Natural killer cell treated with Interleukin-12 subunit alpha and Interleukin-12 subunit beta and Interleukin-15 and Interleukin-18, amount 100 ng/mL, for 72 hours (primary cell): ENCODE measurements around the gene E2F4. TPM values are rescaled to one million over a fixed set of nuclear protein-coding genes. Genes with fewer than 3 reads are reported as not detected.

Source experiments
- ATAC-seq, 2 donors: fragments of 150-1000 bp; cut with Tn5 transposase in 1 of 2; sonication (Bioruptor Pico), chemical (Tn5 transposase) in 1 of 2; 2 replicates each; pipeline ENCODE4 v1.10.0; 2021
- DNase-seq: peaks from one replicate; pipeline ENCODE4 v3.0.0; 2022; ENCODE audit warnings: low spot score
- H3K27ac Mint-ChIP-seq, 2 donors: 1 replicate in 1 of 2; 2 replicates in 1 of 2; pipeline ENCODE4 v1.8.0; 2022; ENCODE audit warnings: mixed read lengths in 2 of 2, mild to moderate bottlenecking in 1 of 2, moderate library complexity in 1 of 2
- H3K27me3 Mint-ChIP-seq, 2 donors: 1 replicate in 1 of 2; 2 replicates in 1 of 2; pipeline ENCODE4 v1.8.0; 2022; ENCODE audit warnings: mixed read lengths in 2 of 2
- H3K36me3 Mint-ChIP-seq: one replicate; pipeline ENCODE4 v1.8.0; 2022; ENCODE audit warnings: mixed read lengths
- H3K4me1 Mint-ChIP-seq, 2 donors: 1 replicate in 1 of 2; 2 replicates in 1 of 2; pipeline ENCODE4 v1.8.0; 2022; ENCODE audit warnings: low read depth in 2 of 2, mixed read lengths in 2 of 2, mild to moderate bottlenecking in 1 of 2
- H3K4me3 Mint-ChIP-seq: one replicate; pipeline ENCODE4 v1.8.0; 2022; ENCODE audit warnings: mixed read lengths
- H3K9me3 Mint-ChIP-seq: 2 replicates; pipeline ENCODE4 v1.8.0; 2022; ENCODE audit warnings: mixed read lengths
- total RNA-seq, 2 donors: library from RNA; stranded (reverse); gene quantifications; one replicate each; pipeline ENCODE4 v1.2.3, GENCODE V29; 2022

The E2F4 gene
- total RNA-seq, 2 donors from 2014 or later: 110 to 188 TPM

- no peaks in the 10 kb centered on the region for H3K27me3 Mint-ChIP-seq
- peak overlapping the region; percentile 35 to 51 for H3K27ac Mint-ChIP-seq
- H3K4me3 Mint-ChIP-seq: peak overlapping the region; percentile 17
- ATAC-seq: no peak
- H3K36me3 Mint-ChIP-seq: peaks cover 17% of the 10 kb centered on the region
- peaks cover 39 to 42% of the 10 kb centered on the region in 2 donors for H3K4me1 Mint-ChIP-seq
- DNase-seq: no peak
- no peaks in the 10 kb centered on the region for H3K9me3 Mint-ChIP-seq
Observed at GRCh38 chr16:67195676-67196075, 3.7 kb downstream of the E2F4 start.

- Mint-ChIP-seq H3K36me3 (peaks cover 17% of the 10 kb centered on the region), H3K27ac (peak overlapping the region in 1 of 2 donors; percentile 51)
Observed at GRCh38 chr16:67196881-67197280, 4.9 kb downstream of the E2F4 start.

DNA sequence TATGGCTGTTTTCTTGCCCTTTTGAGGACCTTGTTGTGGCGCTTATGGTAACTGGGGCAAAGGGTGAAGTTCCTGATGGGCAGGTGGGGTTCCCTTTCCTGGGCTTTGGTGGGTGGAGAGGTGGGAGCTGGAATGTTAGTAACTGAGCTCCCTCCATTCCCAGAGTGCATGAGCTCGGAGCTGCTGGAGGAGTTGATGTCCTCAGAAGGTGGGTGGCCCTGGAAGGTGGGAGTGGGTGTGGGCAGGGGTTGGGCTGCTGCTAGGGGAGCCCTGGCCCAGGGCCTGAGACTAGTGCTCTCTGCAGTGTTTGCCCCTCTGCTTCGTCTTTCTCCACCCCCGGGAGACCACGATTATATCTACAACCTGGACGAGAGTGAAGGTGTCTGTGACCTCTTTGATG, 5.7 kb downstream of the E2F4 start:
- Mint-ChIP-seq H3K27ac (no peak overlapping the region), H3K27me3 (no peaks in the 10 kb centered on the region), H3K36me3 (peaks cover 17% of the 10 kb centered on the region), H3K4me3 (no peak overlapping the region), H3K9me3 (no peaks in the 10 kb centered on the region), H3K4me1 (peaks cover 28 to 29% of the 10 kb centered on the region in 2 donors)
- DNase-seq: no peak
- ATAC-seq: no peak

More at GRCh38 chr16:67196881-67197280, 4.9 kb downstream of the E2F4 start:
- DNase-seq (no peak), ATAC-seq (no peak)
- Mint-ChIP-seq H3K27me3 (no peaks in the 10 kb centered on the region), H3K4me1 (peaks cover 32 to 34% of the 10 kb centered on the region in 2 donors), H3K4me3 (peak overlapping the region; percentile 11), H3K9me3 (no peaks in the 10 kb centered on the region)

DNA sequence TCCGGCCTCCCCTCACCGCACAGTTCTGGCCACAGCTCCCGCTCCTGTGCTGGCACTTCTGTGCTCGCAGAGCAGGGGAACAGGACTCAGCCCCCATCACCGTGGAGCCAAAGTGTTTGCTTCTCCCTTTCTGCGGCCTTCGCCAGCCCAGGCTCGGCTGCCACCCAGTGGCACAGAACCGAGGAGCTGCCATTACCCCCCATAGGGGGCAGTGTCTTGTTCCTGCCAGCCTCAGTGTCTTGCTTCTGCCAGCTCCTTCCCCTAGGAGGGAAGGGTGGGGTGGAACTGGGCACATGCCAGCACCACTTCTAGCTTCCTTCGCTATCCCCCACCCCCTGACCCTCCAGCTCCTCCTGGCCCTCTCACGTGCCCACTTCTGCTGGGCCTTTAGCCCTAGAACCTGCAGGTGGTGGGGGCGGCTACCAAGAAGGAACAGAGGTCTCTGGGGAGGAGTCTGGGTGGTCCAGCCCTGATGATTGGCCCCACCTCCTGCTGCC, 6.3 kb downstream of the E2F4 start:
- peaks cover 17% of the 10 kb centered on the region for H3K36me3 Mint-ChIP-seq
- DNase-seq: no peak
- no peak overlapping the region for H3K4me3 Mint-ChIP-seq
- H3K4me1 Mint-ChIP-seq: peaks cover 25 to 27% of the 10 kb centered on the region in 2 donors
- ATAC-seq: no peak
- no peaks in the 10 kb centered on the region for H3K9me3 Mint-ChIP-seq
- H3K27ac Mint-ChIP-seq: no peak overlapping the region
- H3K27me3 Mint-ChIP-seq: no peaks in the 10 kb centered on the region

GRCh38 chr16:67199011-67199807, 7.3 kb downstream of the E2F4 start, which contains the start of gene ELMO3:
Gene ELMO3 (plus strand): TSS chr16:67199131. CDS start chr16:67199327, 196 bp downstream.
- Mint-ChIP-seq H3K36me3 (peaks cover 17% of the 10 kb centered on the region), H3K9me3 (no peaks in the 10 kb centered on the region), H3K27ac (no peak within 1 kb of the TSS), H3K27me3 (no peaks in the 10 kb centered on the region), H3K4me3 (no peak within 1 kb of the TSS), H3K4me1 (peaks cover 15 to 18% of the 10 kb centered on the region in 2 donors)
- DNase-seq: no peak
- ATAC-seq: no peak

- Mint-ChIP-seq H3K4me1 (peaks cover 15 to 18% of the 10 kb centered on the region in 2 donors), H3K36me3 (peaks cover 17% of the 10 kb centered on the region), H3K27me3 (no peaks in the 10 kb centered on the region), H3K9me3 (no peaks in the 10 kb centered on the region), H3K4me3 (no peak overlapping the region), H3K27ac (no peak overlapping the region)
- ATAC-seq: no peak
- DNase-seq: no peak
Observed at GRCh38 chr16:67199808-67200198, 7.8 kb downstream of the E2F4 start.

- H3K27me3 Mint-ChIP-seq: no peaks in the 10 kb centered on the region
- peaks cover 16% of the 10 kb centered on the region for H3K36me3 Mint-ChIP-seq
- no peak overlapping the region for H3K27ac Mint-ChIP-seq
- peaks cover 15 to 17% of the 10 kb centered on the region in 2 donors for H3K4me1 Mint-ChIP-seq
- no peaks in the 10 kb centered on the region for H3K9me3 Mint-ChIP-seq
- H3K4me3 Mint-ChIP-seq: no peak overlapping the region
- DNase-seq: no peak
- ATAC-seq: peak in 1 of 2 donors; percentile 5
Observed at GRCh38 chr16:67200491-67200890, 8.5 kb downstream of the E2F4 start.

GRCh38 chr16:67201411-67202345, 9.7 kb downstream of the E2F4 start:
- H3K4me1 Mint-ChIP-seq: peaks cover 5 to 8% of the 10 kb centered on the region in 2 donors
- H3K9me3 Mint-ChIP-seq: no peaks in the 10 kb centered on the region
- H3K4me3 Mint-ChIP-seq: no peak overlapping the region
- no peak for ATAC-seq
- H3K27me3 Mint-ChIP-seq: no peaks in the 10 kb centered on the region
- H3K36me3 Mint-ChIP-seq: peaks cover 4% of the 10 kb centered on the region
- DNase-seq: no peak
- H3K27ac Mint-ChIP-seq: no peak overlapping the region

DNA sequence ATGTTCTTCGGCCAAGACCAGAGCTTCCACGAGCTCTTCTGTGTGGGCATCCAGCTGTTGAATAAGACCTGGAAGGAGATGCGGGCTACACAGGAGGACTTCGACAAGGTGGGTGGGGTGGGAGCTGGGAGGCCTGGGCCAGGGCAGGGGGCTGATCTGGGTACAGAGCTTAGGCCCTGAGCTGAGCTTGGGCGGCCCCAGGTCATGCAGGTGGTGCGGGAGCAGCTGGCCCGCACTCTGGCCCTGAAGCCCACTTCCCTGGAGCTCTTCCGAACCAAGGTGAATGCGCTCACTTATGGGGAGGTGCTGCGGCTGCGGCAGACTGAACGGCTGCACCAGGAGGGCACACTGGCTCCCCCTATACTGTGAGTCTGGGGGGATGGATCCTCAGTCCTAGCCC, 10.5 kb downstream of the E2F4 start:
- H3K4me1 Mint-ChIP-seq: peaks cover 0 to 4% of the 10 kb centered on the region in 2 donors
- no peaks in the 10 kb centered on the region for H3K36me3 Mint-ChIP-seq
- DNase-seq (no peak), ATAC-seq (no peak)
- no peaks in the 10 kb centered on the region for H3K27me3 Mint-ChIP-seq
- H3K9me3 Mint-ChIP-seq: no peaks in the 10 kb centered on the region
- no peak overlapping the region for H3K27ac Mint-ChIP-seq
- H3K4me3 Mint-ChIP-seq: no peak overlapping the region

DNA sequence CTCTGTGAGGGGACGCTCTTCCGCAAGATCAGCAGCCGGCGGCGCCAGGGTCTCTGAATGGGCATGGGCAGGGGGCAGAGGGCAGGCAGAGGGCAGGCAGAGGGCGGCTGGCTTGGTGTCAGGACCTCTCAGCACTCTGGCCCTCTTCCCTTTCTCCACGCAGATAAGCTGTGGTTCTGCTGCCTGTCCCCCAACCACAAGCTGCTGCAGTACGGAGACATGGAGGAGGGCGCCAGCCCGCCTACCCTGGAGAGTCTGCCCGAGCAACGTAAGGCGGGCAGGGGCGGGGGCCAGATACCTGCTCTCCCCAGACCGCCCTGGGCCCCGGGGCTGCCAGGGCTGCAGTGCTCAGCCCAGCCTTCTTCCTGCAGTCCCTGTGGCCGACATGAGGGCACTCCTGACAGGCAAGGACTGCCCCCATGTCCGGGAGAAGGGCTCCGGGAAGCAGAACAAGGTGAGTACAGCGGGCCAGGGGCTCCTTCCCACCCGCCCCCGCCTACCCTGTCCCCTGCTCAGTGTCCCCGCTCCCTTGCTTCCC, 11.1 kb downstream of the E2F4 start:
- Mint-ChIP-seq H3K4me3 (no peak overlapping the region), H3K9me3 (no peaks in the 10 kb centered on the region), H3K4me1 (peaks cover 0 to 4% of the 10 kb centered on the region in 2 donors), H3K36me3 (no peaks in the 10 kb centered on the region), H3K27me3 (no peaks in the 10 kb centered on the region), H3K27ac (no peak overlapping the region)
- ATAC-seq (no peak), DNase-seq (no peak)

DNA sequence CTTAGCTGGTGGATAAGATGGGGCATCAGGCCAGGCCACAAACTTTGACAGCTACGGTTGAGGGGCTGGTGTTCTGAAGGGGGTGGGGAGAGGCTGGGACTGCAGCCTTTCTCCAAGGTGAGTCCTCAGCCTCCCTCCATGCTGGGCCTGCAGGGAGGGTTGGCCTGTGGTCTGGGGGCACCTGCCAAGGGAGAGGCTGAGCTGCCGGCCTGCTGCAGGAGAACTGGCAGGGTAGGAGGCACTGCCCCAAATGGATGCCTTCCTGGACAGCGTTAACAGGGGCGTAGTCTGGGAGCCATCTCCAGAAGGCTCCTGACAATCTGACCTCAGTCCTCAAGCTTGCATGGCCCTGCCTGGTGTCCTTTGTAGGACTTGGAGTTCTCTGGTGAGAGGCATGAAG, 12.1 kb downstream of the E2F4 start:
- no peak overlapping the region for H3K4me3 Mint-ChIP-seq
- no peaks in the 10 kb centered on the region for H3K27me3 Mint-ChIP-seq
- no peak for DNase-seq
- no peaks in the 10 kb centered on the region for H3K9me3 Mint-ChIP-seq
- H3K4me1 Mint-ChIP-seq: peaks cover 0 to 4% of the 10 kb centered on the region in 2 donors
- ATAC-seq: no peak
- no peak overlapping the region for H3K27ac Mint-ChIP-seq
- H3K36me3 Mint-ChIP-seq: no peaks in the 10 kb centered on the region

- Mint-ChIP-seq H3K4me1 (peaks cover 0 to 4% of the 10 kb centered on the region in 2 donors), H3K27ac (no peak overlapping the region), H3K36me3 (no peaks in the 10 kb centered on the region), H3K9me3 (no peaks in the 10 kb centered on the region), H3K27me3 (no peaks in the 10 kb centered on the region), H3K4me3 (no peak overlapping the region)
- ATAC-seq (no peak), DNase-seq (no peak)
Observed at GRCh38 chr16:67206129-67206837, 14.3 kb downstream of the E2F4 start.

GRCh38 chr16:67206838-67207248, 14.9 kb downstream of the E2F4 start:
- Mint-ChIP-seq H3K27me3 (no peaks in the 10 kb centered on the region), H3K27ac (no peak overlapping the region), H3K4me3 (no peak overlapping the region), H3K36me3 (no peaks in the 10 kb centered on the region), H3K4me1 (peaks cover 0 to 4% of the 10 kb centered on the region in 2 donors), H3K9me3 (no peaks in the 10 kb centered on the region)
- ATAC-seq (no peak), DNase-seq (no peak)
